KOPT-K1 (cell line): ENCODE measurements around the gene RABL6.
"Not testable (repeated sequence)": the region's sequence is repeated elsewhere in the genome, so short reads cannot be mapped to it uniquely, and the experiment has no call there.

Source experiments
- H3K27ac ChIP-seq: fragments of 200-600 bp; sonication (generic); 2 replicates; pipeline ENCODE4 v1.5.1; 2016; ENCODE audit warnings: antibody characterized with exemption, mild to moderate bottlenecking, low read depth, low read length; ENCODE audit not compliant: poor library complexity, severe bottlenecking
- H3K36me3 ChIP-seq: fragments of 200-600 bp; sonication (generic); 2 replicates; pipeline ENCODE4 v1.5.1; 2017; ENCODE audit warnings: antibody characterized with exemption, mild to moderate bottlenecking, low read length, moderate library complexity; ENCODE audit not compliant: insufficient read depth
- H3K9me3 ChIP-seq: fragments of 200-600 bp; sonication (generic); 2 replicates; pipeline ENCODE4 v1.5.1; 2017; ENCODE audit warnings: antibody characterized with exemption, low read length, mild to moderate bottlenecking; ENCODE audit not compliant: insufficient read depth, poor library complexity, severe bottlenecking

Gene RABL6

GRCh38 chr9:136829981-136830885 lies 22.5 kb downstream of the RABL6 start:
- Histone ChIP-seq H3K36me3 (peaks cover 72% of the 10 kb centered on the region), H3K27ac (no peak overlapping the region), H3K9me3 (no peaks in the 10 kb centered on the region)

DNA sequence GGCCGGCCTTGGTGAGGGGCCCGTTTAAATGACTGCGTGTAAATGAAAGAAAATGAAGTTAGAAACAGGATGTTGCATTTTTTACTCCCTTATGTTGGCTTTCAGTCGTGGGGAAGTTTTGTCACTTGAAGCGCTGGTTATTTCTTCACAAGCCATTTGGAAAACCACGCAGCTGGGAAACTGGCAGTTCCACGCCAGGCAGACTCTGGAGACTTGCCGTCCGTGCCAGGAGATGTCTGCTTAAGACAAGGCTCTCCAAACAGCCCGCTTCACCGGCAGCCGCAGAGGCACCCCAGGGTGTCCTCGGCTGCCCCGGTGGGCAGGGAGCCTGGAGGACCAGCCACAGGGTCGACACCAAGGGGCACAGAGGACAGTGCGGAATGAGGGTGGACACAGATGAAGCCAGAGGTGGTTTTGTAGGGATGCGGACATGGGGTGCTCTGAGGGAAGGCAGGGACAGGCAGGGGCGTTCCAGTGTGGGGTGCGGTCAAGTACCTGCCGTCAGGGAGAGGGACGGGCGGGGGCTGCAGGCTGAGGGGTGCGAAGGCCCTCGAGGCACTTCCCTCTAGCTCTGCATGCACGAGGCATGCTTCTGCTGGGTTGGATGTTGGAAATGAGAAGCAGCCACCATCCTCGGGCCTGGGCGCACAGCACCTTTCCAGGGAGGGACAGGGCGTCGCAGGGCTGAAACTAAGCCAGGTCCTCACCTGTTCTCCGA lies 23.4 kb downstream of the RABL6 start:
- no peak overlapping the region for H3K27ac ChIP-seq
- peaks cover 63% of the 10 kb centered on the region for H3K36me3 ChIP-seq
- H3K9me3 ChIP-seq, result no peaks in the 10 kb centered on the region

DNA sequence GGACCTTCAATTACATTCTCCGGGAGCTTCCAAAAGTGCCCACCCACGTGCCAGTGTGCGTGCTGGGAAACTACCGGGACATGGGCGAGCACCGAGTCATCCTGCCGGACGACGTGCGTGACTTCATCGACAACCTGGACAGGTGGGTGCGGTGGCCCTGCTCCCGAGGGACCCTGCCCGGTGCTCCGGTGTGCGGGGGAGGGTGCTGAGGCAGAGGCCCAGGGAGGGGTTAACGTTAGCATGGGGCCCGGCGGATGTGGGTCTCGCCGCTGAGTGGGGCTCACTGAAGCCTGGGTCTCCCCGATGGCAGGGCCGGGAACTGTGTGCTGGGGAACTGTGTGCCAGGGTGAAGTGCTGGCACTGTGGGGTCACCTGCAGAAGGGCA lies 24.0 kb downstream of the RABL6 start:
- Histone ChIP-seq H3K36me3 (peaks cover 57% of the 10 kb centered on the region), H3K9me3 (no peaks in the 10 kb centered on the region)

DNA sequence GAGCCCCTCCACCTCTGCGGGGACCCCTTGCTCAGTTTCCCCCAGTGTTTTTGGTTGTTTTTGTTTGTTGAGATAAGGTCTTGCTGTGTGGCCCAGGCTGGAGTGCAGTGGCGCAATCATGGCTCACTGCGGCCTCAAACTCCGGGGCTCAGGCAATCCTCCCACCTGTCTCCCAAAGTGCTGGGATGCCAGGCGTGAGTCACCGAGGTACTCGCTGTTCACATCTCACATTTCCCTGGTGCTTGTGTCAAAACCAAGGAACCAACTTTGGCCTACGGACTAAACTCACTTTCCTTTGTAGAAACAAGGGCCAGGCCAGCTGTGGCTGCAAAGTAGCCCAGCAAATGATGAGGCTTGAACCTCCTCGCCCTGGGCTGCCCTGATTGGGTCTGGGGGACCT lies 24.8 kb downstream of the RABL6 start:
- no peaks in the 10 kb centered on the region for H3K9me3 ChIP-seq
- H3K27ac ChIP-seq, result no peak overlapping the region
- H3K36me3 ChIP-seq, result peaks cover 50% of the 10 kb centered on the region

More for the DNA sequence above, 24.0 kb downstream of the RABL6 start:
- no peak overlapping the region for H3K27ac ChIP-seq

DNA sequence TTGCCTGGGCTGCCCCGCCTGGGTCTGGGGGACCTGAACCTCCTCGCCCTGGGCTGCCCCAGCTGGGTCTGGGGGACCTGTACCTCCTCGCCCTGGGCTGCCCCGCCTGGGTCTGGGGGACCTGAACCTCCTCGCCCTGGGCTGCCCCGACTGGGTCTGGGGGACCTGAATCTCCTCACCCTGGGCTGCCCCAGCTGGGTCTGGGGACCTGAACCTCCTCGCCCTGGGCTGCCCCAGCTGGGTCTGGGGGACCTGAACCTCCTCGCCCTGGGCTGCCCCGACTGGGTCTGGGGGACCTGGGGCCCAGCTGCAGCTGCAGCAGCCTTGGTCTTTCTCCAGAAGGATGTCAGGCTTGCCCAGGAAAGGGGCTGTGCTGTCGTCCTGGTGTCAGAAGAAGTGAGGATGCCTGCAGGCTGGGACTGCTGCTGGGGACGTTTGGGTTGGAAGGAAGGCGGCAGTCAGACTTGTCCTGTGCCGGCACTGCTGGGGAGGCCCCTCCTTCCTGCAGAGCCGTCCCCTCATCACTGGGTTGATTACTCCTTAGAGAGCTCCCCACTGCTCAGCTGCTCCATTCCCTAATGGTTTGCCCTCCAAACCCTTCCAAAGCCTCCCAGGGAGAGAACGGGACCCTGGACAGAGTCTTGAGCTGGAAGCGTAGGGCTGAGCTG lies 25.8 kb downstream of the RABL6 start:
- H3K27ac ChIP-seq, H3K9me3 ChIP-seq: not testable (repeated sequence)
- H3K36me3 ChIP-seq, result peaks cover 41% of the 10 kb centered on the region

DNA sequence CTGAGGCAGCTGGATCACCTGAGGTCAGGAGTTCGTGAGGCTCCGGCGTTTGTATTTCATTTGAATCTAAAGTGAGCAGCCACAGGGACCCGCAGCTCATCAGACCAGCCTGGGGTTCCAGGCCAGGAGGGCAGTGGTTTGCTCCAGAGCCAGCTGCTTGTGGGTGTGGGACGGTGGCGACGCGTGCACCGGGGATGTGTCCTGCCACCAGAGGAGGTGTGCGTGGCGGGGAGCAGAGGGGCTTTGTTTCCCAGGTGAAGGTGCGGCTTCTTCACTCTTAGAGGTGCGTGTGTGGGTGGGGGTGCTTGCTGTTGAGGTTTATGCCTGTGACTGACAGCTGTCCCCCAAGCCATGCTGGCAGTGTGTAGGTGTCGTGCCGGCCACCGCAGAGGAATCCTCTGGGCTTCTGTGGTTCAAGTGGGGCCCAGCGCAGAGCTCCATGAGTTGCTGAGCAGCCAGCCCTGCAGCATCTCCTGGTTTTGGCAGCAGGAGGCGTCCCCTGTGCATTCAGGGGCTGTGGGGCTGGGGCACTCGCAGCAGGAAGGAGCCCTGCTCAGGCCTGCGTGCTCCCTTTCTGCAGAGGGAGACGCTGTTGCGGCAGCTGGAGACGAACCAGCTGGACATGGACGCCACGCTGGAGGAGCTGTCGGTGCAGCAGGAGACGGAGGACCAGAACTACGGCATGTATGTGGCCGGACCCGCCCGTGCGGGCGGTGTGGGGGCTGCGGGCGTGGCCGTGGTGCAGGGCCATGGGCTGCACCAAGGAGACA lies 27.6 kb downstream of the RABL6 start:
- Histone ChIP-seq H3K27ac (no peak overlapping the region), H3K9me3 (no peaks in the 10 kb centered on the region), H3K36me3 (peaks cover 41% of the 10 kb centered on the region)

GRCh38 chr9:136835932-136836904 lies 28.5 kb downstream of the RABL6 start:
- Histone ChIP-seq H3K9me3 (no peaks in the 10 kb centered on the region), H3K36me3 (peaks cover 39% of the 10 kb centered on the region), H3K27ac (no peak overlapping the region)

GRCh38 chr9:136837146-136837855 lies 29.6 kb downstream of the RABL6 start:
- peaks cover 28% of the 10 kb centered on the region for H3K36me3 ChIP-seq
- no peak overlapping the region for H3K27ac ChIP-seq
- no peaks in the 10 kb centered on the region for H3K9me3 ChIP-seq

DNA sequence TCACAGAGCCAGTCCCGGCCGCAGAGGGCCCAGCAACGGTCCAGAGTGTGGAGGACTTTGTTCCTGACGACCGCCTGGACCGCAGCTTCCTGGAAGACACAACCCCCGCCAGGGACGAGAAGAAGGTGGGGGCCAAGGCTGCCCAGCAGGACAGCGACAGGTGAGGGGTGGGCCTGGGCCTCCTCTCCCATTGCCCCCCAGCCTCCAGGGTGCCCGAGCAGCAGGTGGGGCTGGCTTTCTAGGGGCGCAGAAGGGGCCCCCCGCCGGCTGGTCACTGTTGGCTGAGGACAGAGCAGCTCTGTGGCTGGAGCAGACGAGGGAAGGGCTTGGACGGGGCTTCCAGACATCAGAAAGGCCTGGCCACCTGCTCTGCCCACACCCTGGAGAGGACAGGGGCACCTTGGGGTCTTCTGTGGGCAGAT lies 30.1 kb downstream of the RABL6 start:
- H3K36me3 ChIP-seq, result peaks cover 25% of the 10 kb centered on the region
- H3K27ac ChIP-seq, H3K9me3 ChIP-seq: not testable (repeated sequence)

DNA sequence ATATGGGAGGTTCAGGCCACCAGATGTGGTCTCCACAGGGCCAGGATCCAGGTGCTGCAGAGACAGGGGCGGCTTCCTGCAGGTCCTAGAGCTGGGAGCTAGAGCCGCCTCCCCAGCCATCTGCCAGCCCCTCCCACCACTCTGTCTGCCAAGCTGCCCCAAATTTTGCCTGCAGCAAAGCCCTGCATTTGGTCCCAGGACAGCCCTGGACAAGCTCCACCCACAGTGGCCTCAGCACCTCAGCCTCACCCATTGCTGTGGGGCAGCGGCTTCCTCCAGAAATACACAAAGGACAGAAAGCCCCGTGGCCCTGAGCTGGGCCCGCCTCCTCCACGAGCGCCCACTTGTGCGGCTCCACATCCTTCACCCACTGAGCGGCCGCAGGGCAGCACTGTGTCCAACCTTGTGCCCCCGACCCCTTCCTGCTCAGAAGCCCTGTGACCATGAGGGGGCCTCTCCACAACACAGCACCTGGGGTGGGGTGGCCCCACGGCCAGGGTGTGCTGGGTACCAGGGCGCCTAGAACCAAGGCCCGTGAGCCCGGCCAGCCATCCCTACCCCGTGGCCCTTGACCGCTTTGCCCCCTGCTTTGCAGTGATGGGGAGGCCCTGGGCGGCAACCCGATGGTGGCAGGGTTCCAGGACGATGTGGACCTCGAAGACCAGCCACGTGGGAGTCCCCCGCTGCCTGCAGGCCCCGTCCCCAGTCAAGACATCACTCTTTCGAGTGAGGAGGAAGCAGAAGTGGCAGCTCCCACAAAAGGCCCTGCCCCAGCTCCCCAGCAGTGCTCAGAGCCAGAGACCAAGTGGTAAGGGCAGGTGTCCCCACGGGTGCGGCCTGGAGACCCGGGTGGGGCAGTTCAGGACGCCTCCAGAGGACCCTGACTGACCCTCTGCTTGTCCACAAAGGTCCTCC lies 30.8 kb downstream of the RABL6 start:
- no peaks in the 10 kb centered on the region for H3K9me3 ChIP-seq
- H3K27ac ChIP-seq, result no peak overlapping the region
- H3K36me3 ChIP-seq, result peaks cover 25% of the 10 kb centered on the region

DNA sequence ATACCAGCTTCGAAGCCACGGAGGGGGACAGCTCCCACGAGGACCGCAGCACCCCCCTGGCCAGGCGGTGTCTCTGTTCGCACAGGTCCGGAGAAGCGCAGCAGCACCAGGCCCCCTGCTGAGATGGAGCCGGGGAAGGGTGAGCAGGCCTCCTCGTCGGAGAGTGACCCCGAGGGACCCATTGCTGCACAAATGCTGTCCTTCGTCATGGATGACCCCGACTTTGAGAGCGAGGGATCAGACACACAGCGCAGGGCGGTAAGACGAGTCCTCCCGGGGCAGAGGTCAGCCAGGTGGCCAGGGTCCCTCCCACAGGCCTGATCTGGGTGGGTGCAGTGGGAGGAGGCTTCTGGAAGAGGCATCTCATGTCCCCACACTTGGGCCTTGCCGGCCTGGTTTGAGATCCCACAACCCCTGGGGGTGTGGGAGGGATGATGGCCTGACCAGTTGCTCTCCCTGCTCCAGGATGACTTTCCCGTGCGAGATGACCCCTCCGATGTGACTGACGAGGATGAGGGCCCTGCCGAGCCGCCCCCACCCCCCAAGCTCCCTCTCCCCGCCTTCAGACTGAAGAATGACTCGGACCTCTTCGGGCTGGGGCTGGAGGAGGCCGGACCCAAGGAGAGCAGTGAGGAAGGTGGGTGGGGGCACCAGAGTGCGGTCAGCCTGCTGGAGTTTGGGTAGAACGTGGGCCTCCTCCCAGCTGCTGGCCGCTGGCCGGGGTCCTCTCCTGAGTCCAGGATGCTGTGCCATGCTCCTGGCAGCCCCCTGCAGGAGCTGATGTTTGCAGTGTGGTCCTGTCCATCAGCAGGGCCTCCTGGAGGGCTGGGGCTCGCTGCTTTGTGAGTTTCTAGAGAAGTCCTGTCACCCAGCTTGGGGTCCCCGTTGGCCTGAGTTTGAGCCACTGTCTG lies 31.7 kb downstream of the RABL6 start:
- H3K36me3 ChIP-seq, result peaks cover 25% of the 10 kb centered on the region
- no peaks in the 10 kb centered on the region for H3K9me3 ChIP-seq
- no peak overlapping the region for H3K27ac ChIP-seq
